Coronary artery (tissue), 2 donors: Measurements from ENCODE around the gene MCF2L2.
"Not testable (repeated sequence)": the region's sequence is repeated elsewhere in the genome, so short reads cannot be mapped to it uniquely, and the experiment has no call there.

Experiments used
- DNase-seq: peaks from one replicate; pipeline ENCODE4 v3.0.0-alpha.2; 2017; ENCODE audit warnings: low spot score
- H3K27ac ChIP-seq, 2 donors: fragments of 200-600 bp; sonication (generic); one replicate each; pipeline ENCODE4 v1.5.1; 2016 to 2019
- H3K4me3 ChIP-seq: fragments of 200-600 bp; sonication (generic); 2 replicates; pipeline ENCODE4 v1.5.1; 2016; ENCODE audit warnings: mild to moderate bottlenecking, moderate library complexity
- CTCF ChIP-seq: fragments of 200-600 bp; sonication (generic); IDR thresholded peaks from one replicate; pipeline ENCODE4 v1.5.1; 2019; ENCODE audit warnings: antibody characterized with exemption

Gene MCF2L2

GRCh38 chr3:183377307-183377959 lies 51.0 kb downstream of the MCF2L2 start:
- no peak for DNase-seq
- no peak overlapping the region for H3K27ac ChIP-seq
- no peak for TF ChIP-seq CTCF
- no peak overlapping the region for H3K4me3 ChIP-seq

DNA sequence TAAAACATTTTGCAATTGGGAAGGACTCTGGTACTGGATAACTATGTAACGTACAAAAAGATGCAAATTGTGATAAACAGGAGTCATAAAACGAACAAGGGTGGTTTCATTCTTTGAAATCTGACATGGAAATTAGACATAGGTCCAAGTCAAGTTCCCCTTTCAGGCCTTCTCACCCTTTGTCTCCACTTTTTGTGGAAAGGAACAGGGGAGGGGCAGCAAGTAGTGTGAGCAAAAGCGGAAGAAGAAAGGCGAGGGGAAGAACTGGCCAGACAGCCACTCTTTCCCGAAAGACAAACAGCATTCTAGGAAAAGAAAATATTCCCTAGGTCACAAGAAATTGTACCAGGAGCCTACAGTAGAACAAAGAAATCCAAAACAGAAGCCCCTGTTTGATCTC lies 52.6 kb downstream of the MCF2L2 start:
- no peak overlapping the region for H3K27ac ChIP-seq
- TF ChIP-seq CTCF, result no peak

GRCh38 chr3:183375337-183375736 lies 53.1 kb downstream of the MCF2L2 start:
- TF ChIP-seq CTCF, result no peak
- Histone ChIP-seq H3K4me3 (no peak overlapping the region), H3K27ac (no peak overlapping the region)
- no peak for DNase-seq

More for the DNA sequence above, 52.6 kb downstream of the MCF2L2 start:
- H3K4me3 ChIP-seq, result no peak overlapping the region
- no peak for DNase-seq

DNA sequence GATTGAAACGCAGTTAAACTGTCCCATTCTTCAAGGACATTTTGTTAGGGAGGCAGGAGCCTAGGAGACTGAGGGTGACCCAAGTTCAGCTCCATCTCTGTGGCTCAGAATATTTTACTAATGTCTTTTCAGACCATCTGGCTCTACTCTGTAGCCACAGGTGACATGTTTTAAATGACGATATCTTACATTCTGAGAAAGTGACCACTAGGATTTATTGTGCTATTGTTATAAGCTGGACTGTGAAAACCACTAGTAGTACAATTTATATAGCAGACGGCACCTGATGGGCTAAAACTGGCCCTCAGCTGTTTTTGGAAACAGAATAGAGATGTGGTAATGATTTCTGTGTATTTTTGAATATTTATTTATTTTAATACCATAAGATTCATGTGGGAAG lies 55.5 kb downstream of the MCF2L2 start:
- H3K27ac ChIP-seq, result no peak overlapping the region
- no peak for TF ChIP-seq CTCF
- no peak overlapping the region for H3K4me3 ChIP-seq
- no peak for DNase-seq

DNA sequence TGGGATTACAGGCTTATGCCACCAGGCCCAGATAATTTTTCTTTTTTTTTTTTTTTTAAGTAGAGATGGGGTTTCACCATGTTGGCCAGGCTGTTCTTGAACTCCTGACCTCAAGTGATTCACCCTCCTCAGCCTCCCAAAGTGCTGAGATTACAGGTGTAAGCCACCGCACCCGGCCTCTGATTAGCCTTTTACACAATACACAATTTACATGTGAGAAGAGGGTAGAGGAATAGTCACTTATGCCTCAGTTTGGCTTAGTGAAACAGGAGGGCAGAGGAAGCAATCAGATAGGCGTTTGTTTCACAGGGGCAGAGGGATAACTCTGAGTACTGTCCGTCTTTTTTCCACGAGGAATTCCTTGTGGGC lies 56.8 kb downstream of the MCF2L2 start:
- H3K27ac ChIP-seq, DNase-seq, H3K4me3 ChIP-seq: not testable (repeated sequence)

- TF ChIP-seq CTCF, result no peak
- Histone ChIP-seq H3K27ac (peak overlapping the region in 1 of 2 donors; percentile 7), H3K4me3 (no peak overlapping the region)
- DNase-seq, result no peak
Measured at GRCh38 chr3:183370391-183370790, 58.0 kb downstream of the MCF2L2 start.

DNA sequence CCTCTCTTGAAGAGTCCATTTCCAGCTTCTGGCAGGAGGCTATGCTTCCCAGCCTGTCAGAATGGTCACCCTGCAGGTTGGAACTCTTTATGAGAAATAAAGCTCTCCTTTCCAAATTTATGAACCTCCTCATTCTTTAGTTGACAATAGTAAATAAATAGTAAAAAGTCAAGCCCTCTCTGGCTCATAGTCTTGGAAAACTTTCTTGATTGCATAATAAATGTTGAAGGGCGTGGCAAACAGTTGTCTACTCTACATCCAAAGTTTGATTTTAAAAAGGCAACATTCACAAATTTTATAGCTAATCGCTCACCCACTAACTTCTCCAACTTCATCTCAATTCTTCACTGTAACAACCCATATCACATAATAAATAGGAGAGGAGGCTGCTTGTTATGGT lies 58.8 kb downstream of the MCF2L2 start:
- no peak for DNase-seq
- H3K27ac ChIP-seq, result no peak overlapping the region
- TF ChIP-seq CTCF, result no peak
- H3K4me3 ChIP-seq, result no peak overlapping the region
